MCF 10A (cell line): ENCODE measurements around the gene ASTN2. TPM values are rescaled to one million over a fixed set of nuclear protein-coding genes. Genes with fewer than 3 reads are reported as not detected.

Experiments
- BruUV-seq: library from RNA; stranded (reverse); fragments of 400-500 nt; replicated peaks from 2 replicates; lab custom pipeline; 2021; lab: Mats Ljungman, UMichigan
- CTCF ChIA-PET: fragments of 300-600 bp; sonication (Branson Sonifier 250); formaldehyde crosslinking; extraction: SDS; loops from one replicate; lab custom pipeline; 2021; ENCODE audit warnings: antibody characterized with exemption, inconsistent platforms; lab: Yijun Ruan, JAX
- POLR2A ChIA-PET: fragments of 300-600, 350-650 bp; sonication (Branson Sonifier 250); formaldehyde crosslinking; extraction: SDS; loops from one replicate; lab custom pipeline; 2020; ENCODE audit warnings: antibody characterized with exemption, inconsistent platforms; lab: Yijun Ruan, JAX
- DNase-seq: peaks from one replicate; pipeline ENCODE4 v3.0.0-alpha.2; 2018; ENCODE audit not compliant: unreplicated experiment
- H3K27ac Mint-ChIP-seq: one replicate; pipeline ENCODE4 v1.8.0; 2022; ENCODE audit warnings: mild to moderate bottlenecking, low read depth, mixed read lengths; ENCODE audit not compliant: unreplicated experiment
- H3K27me3 Mint-ChIP-seq: one replicate; pipeline ENCODE4 v1.8.0; 2022; ENCODE audit warnings: mixed read lengths; ENCODE audit not compliant: insufficient read depth, unreplicated experiment
- H3K36me3 Mint-ChIP-seq: one replicate; pipeline ENCODE4 v1.8.0; 2022; ENCODE audit warnings: mild to moderate bottlenecking, moderate library complexity, mixed read lengths; ENCODE audit not compliant: insufficient read depth, unreplicated experiment
- H3K4me1 Mint-ChIP-seq: one replicate; pipeline ENCODE4 v1.8.0; 2022; ENCODE audit warnings: mixed read lengths; ENCODE audit not compliant: insufficient read depth, unreplicated experiment
- H3K4me3 Mint-ChIP-seq: one replicate; pipeline ENCODE4 v1.8.0; 2022; ENCODE audit warnings: mild to moderate bottlenecking, moderate library complexity, mixed read lengths; ENCODE audit not compliant: unreplicated experiment
- H3K9me3 Mint-ChIP-seq: one replicate; pipeline ENCODE4 v1.8.0; 2022; ENCODE audit warnings: mixed read lengths; ENCODE audit not compliant: unreplicated experiment
- CTCF ChIP-seq: fragments of 200-600 bp; IDR thresholded peaks from one replicate; pipeline ENCODE4 v1.8.0; 2022; ENCODE audit warnings: antibody characterized with exemption, mild to moderate bottlenecking; ENCODE audit not compliant: unreplicated experiment
- intact Hi-C: fragments of 100-400 bp; cut with micrococcal nuclease; formaldehyde crosslinking; loops from 2 replicates; pipeline ENCODE4 v1.14.1; 2022
- total RNA-seq: library from RNA; stranded (reverse); gene quantifications from 2 replicates; pipeline ENCODE4 v1.2.3, GENCODE V29; 2022

Gene ASTN2
- total RNA-seq, 1 experiment from 2014 or later, result 1.8 TPM

- Mint-ChIP-seq H3K36me3 (no peaks in the 10 kb centered on the region), H3K27me3 (no peaks in the 10 kb centered on the region), H3K4me3 (no peak overlapping the region), H3K27ac (no peak overlapping the region), H3K4me1 (no peaks in the 10 kb centered on the region), H3K9me3 (no peaks in the 10 kb centered on the region)
- ChIA-PET CTCF (interaction anchor here (0.8 to 2.1 kb wide), 2 partner anchors 20 to 23 kb away, joined by 3 to 12 read pairs; no protein-coding TSS in a partner anchor), POLR2A (no interaction called here)
- intact Hi-C loops, result no loop called here
- no peak for TF ChIP-seq CTCF
- no TSS peak for BruUV-seq
- DNase-seq, result no peak
These were observed 654.2 kb downstream of the ASTN2 start for GRCh38 chr9:116760636-116761035.

- no peaks in the 10 kb centered on the region for H3K36me3 Mint-ChIP-seq
- CTCF ChIA-PET, result interaction anchor here (1.0 kb wide), 1 partner anchor 98 kb away, joined by 3 read pairs; no protein-coding TSS in a partner anchor
- intact Hi-C loops, result no loop called here
- no peak for TF ChIP-seq CTCF
- no TSS peak for BruUV-seq
- POLR2A ChIA-PET, result no interaction called here
- no peak overlapping the region for H3K27ac Mint-ChIP-seq
- peak; percentile 7 for DNase-seq
- H3K4me1 Mint-ChIP-seq, result peaks cover 9% of the 10 kb centered on the region
- no peaks in the 10 kb centered on the region for H3K27me3 Mint-ChIP-seq
- no peak overlapping the region for H3K4me3 Mint-ChIP-seq
- no peaks in the 10 kb centered on the region for H3K9me3 Mint-ChIP-seq
These were observed 657.8 kb downstream of the ASTN2 start for GRCh38 chr9:116757030-116757429.

- Mint-ChIP-seq H3K27ac (peak overlapping the region; percentile 5), H3K4me3 (no peak overlapping the region), H3K9me3 (no peaks in the 10 kb centered on the region), H3K36me3 (no peaks in the 10 kb centered on the region), H3K4me1 (peaks cover 9% of the 10 kb centered on the region), H3K27me3 (no peaks in the 10 kb centered on the region)
- no TSS peak for BruUV-seq
- DNase-seq, result no peak
- no peak for TF ChIP-seq CTCF
- ChIA-PET POLR2A (interaction anchor here (0.7 to 1.3 kb wide), 3 partner anchors 21 to 148 kb away, joined by 3 read pairs; no protein-coding TSS in a partner anchor), CTCF (interaction anchor here (0.7 to 2.3 kb wide), 6 partner anchors 15 to 107 kb away, joined by 3 to 12 read pairs (median 4); no protein-coding TSS in a partner anchor)
- intact Hi-C loops, result no loop called here
These were observed 661.5 kb downstream of the ASTN2 start for GRCh38 chr9:116753389-116753788.

GRCh38 chr9:116750510-116750909, 664.3 kb downstream of the ASTN2 start:
- Mint-ChIP-seq H3K36me3 (no peaks in the 10 kb centered on the region), H3K4me3 (no peak overlapping the region), H3K27ac (no peak overlapping the region), H3K4me1 (peaks cover 9% of the 10 kb centered on the region), H3K27me3 (no peaks in the 10 kb centered on the region), H3K9me3 (no peaks in the 10 kb centered on the region)
- CTCF ChIA-PET, result interaction anchor here (2.0 to 3.2 kb wide), 2 partner anchors 13 to 111 kb away, joined by 11 to 19 read pairs; no protein-coding TSS in a partner anchor
- BruUV-seq, result no TSS peak
- POLR2A ChIA-PET, result interaction anchor here (0.7 to 1.0 kb wide), 3 partner anchors 10 to 796 kb away, joined by 3 read pairs; no protein-coding TSS in a partner anchor
- no peak for TF ChIP-seq CTCF
- intact Hi-C loops, result no loop called here
- no peak for DNase-seq
